ENCODE data around the gene EHD2.
"Not testable (repeated sequence)": the region's sequence is repeated elsewhere in the genome, so short reads cannot be mapped to it uniquely, and the experiment has no call there.

The EHD2 gene

GRCh38 chr19:47776568-47776967 lies 63.3 kb downstream of the EHD2 start:
- DNase-seq, result no peak

GRCh38 chr19:47777245-47778048 lies 64.2 kb downstream of the EHD2 start:
- not testable (repeated sequence) for DNase-seq

- DNase-seq, result peak; percentile 88
Observed at GRCh38 chr19:47778049-47778953, 65.1 kb downstream of the EHD2 start, which contains the start of gene SELENOW. TSS of gene SELENOW (plus strand) at chr19:47778703. CDS start at chr19:47778786, 83 bp downstream.

- peak; percentile 22 for DNase-seq
Observed at GRCh38 chr19:47778954-47779351, 65.7 kb downstream of the EHD2 start.

- DNase-seq, result no peak
Observed at GRCh38 chr19:47779524-47780214, 66.4 kb downstream of the EHD2 start.

- no peak for DNase-seq
Observed at GRCh38 chr19:47780215-47780551, 67.0 kb downstream of the EHD2 start.

- DNase-seq, result no peak
Observed at GRCh38 chr19:47781590-47782262, 68.5 kb downstream of the EHD2 start.

GRCh38 chr19:47786566-47786965 lies 73.3 kb downstream of the EHD2 start:
- DNase-seq, result no peak

GRCh38 chr19:47787307-47787706 lies 74.1 kb downstream of the EHD2 start:
- not testable (repeated sequence) for DNase-seq

GRCh38 chr19:47789811-47790210 lies 76.6 kb downstream of the EHD2 start:
- DNase-seq, result not testable (repeated sequence)

- DNase-seq, result peak; percentile 90
Observed at GRCh38 chr19:47790398-47790814, 77.2 kb downstream of the EHD2 start.

GRCh38 chr19:47792616-47793015 lies 79.4 kb downstream of the EHD2 start:
- no peak for DNase-seq
